B cell (primary cell): ENCODE results near the gene KCNJ5. TPM values are rescaled to one million over a fixed set of nuclear protein-coding genes. Genes with fewer than 3 reads are reported as not detected.

Source experiments
- ATAC-seq: fragments of 200-7000 bp; cut with Tn5 transposase; one replicate; pipeline ENCODE4 v1.10.0; 2021; ENCODE audit warnings: low read depth, mild to moderate bottlenecking, moderate number of reproducible peaks, moderate library complexity
- CTCF ChIA-PET: fragments of 350-600 bp; sonication (Branson Sonifier 250); formaldehyde crosslinking; loops from one replicate; lab custom pipeline; 2021; ENCODE audit warnings: antibody characterized with exemption, inconsistent platforms; lab: Charles Lee
- POLR2A ChIA-PET: fragments of 350-600 bp; sonication (Branson Sonifier 250); formaldehyde crosslinking; loops from one replicate; lab custom pipeline; 2021; ENCODE audit warnings: antibody characterized with exemption; lab: Charles Lee
- DNase-seq: peaks from one replicate; pipeline ENCODE4 v3.0.0; 2013
- H2AFZ ChIP-seq: 2 replicates; pipeline ENCODE4 v1.6.1; 2012; ENCODE audit warnings: mild to moderate bottlenecking, low read depth, low read length; ENCODE audit not compliant: insufficient read depth, poor library complexity, severe bottlenecking
- H3K27ac ChIP-seq, 2 donors: 1 replicate in 1 of 2; 2 replicates in 1 of 2; pipeline ENCODE4 v1.5.1; 2012 to 2013; ENCODE audit warnings: low read length in 2 of 2, mild to moderate bottlenecking in 2 of 2, moderate library complexity in 1 of 2
- H3K27me3 ChIP-seq, 4 experiments: fragments of 200-600 bp in 1 of 4; sonication (generic) in 1 of 4; replicated peaks in 1 of 4; 1 replicate in 2 of 4; 2 replicates in 2 of 4; pipeline versions ENCODE4 v1.6.1 to v1.7.0; 2013 to 2016; ENCODE audit warnings: low read length in 3 of 4, mild to moderate bottlenecking in 2 of 4, mixed read lengths in 1 of 4, moderate library complexity in 1 of 4; ENCODE audit not compliant: insufficient read depth in 4 of 4, control insufficient read depth in 3 of 4; ENCODE audit errors: control extremely low read depth in 1 of 4
- H3K36me3 ChIP-seq, 2 experiments: replicated peaks in 1 of 2; 1 replicate in 1 of 2; 2 replicates in 1 of 2; pipeline versions ENCODE4 v1.6.1 to v1.7.1; 2013; ENCODE audit warnings: low read length in 1 of 2; ENCODE audit not compliant: insufficient read depth in 2 of 2, control insufficient read depth in 1 of 2; ENCODE audit errors: control extremely low read depth in 1 of 2, extremely low read depth in 1 of 2
- H3K4me1 ChIP-seq, 2 donors: fragments of 200-600 bp in 1 of 2; sonication (generic) in 1 of 2; 1 replicate in 1 of 2; 2 replicates in 1 of 2; pipeline versions ENCODE4 v1.5.1 to v1.6.1; 2013 to 2017; ENCODE audit warnings: low read length in 2 of 2; ENCODE audit not compliant: control insufficient read depth in 2 of 2, insufficient read depth in 2 of 2
- H3K4me2 ChIP-seq: replicated peaks from 2 replicates; pipeline ENCODE3; 2012; ENCODE audit warnings: mild to moderate bottlenecking, low read depth, low read length; ENCODE audit not compliant: poor library complexity, severe bottlenecking
- H3K4me3 ChIP-seq, 5 experiments: fragments of 200-600 bp in 1 of 5; sonication (generic) in 1 of 5; 1 replicate in 3 of 5; 2 replicates in 2 of 5; pipeline versions ENCODE4 v1.5.1 to v1.7.0; 2011 to 2016; ENCODE audit warnings: low read length in 4 of 5, mild to moderate bottlenecking in 4 of 5, low read depth in 2 of 5, control low read depth in 1 of 5, moderate library complexity in 1 of 5; ENCODE audit not compliant: insufficient read depth in 1 of 5; ENCODE audit errors: control extremely low read depth in 1 of 5, extremely low read depth in 1 of 5
- H3K79me2 ChIP-seq: fragments of 200-600 bp; sonication (generic); one replicate; pipeline ENCODE4 v1.6.0; 2016; ENCODE audit warnings: low read length; ENCODE audit not compliant: control insufficient read depth, insufficient read depth
- H3K9ac ChIP-seq: fragments of 200-600 bp; sonication (generic); 2 replicates; pipeline ENCODE4 v1.6.1; 2017; ENCODE audit warnings: mild to moderate bottlenecking, low read length, moderate library complexity
- H3K9me3 ChIP-seq, 3 donors: one replicate each; pipeline versions ENCODE4 v1.6.1 to v1.7.1; 2013; ENCODE audit warnings: low read length in 2 of 3; ENCODE audit not compliant: control insufficient read depth in 2 of 3, insufficient read depth in 1 of 3; ENCODE audit errors: control extremely low read depth in 1 of 3
- H4K20me1 ChIP-seq: 2 replicates; pipeline ENCODE4 v1.6.0; 2012; ENCODE audit warnings: mild to moderate bottlenecking, low read length; ENCODE audit not compliant: insufficient read depth, control insufficient read depth, poor library complexity, severe bottlenecking
- H3K27ac Mint-ChIP-seq: one replicate; pipeline ENCODE4 v1.8.0; 2021; ENCODE audit warnings: mixed read lengths
- H3K27me3 Mint-ChIP-seq: one replicate; pipeline ENCODE4 v1.8.0; 2021; ENCODE audit warnings: mixed read lengths
- H3K4me1 Mint-ChIP-seq: one replicate; pipeline ENCODE4 v1.8.0; 2021; ENCODE audit warnings: mixed read lengths
- H3K4me3 Mint-ChIP-seq: one replicate; pipeline ENCODE4 v1.8.0; 2021; ENCODE audit warnings: mixed read lengths
- H3K9me3 Mint-ChIP-seq: one replicate; pipeline ENCODE4 v1.8.0; 2022; ENCODE audit warnings: mixed read lengths; ENCODE audit not compliant: insufficient read depth
- EZH2 ChIP-seq: IDR thresholded peaks from 2 replicates; pipeline ENCODE4 v1.6.1; 2012; ENCODE audit warnings: borderline replicate concordance, low read depth, mild to moderate bottlenecking, moderate library complexity, low read length; ENCODE audit not compliant: insufficient read depth, poor library complexity, severe bottlenecking
- WGBS: methylation state at CpG from one replicate; pipeline ENCODE4 v1.1.5; 2013; ENCODE audit warnings: missing lambda C conversion rate; ENCODE audit not compliant: insufficient coverage; 5-methylcytosine and 5-hydroxymethylcytosine counted together
- intact Hi-C: fragments of 100-400 bp; cut with micrococcal nuclease; formaldehyde crosslinking; loops from one replicate; pipeline ENCODE4 v1.10.0; 2022
- polyA plus RNA-seq: library from polyadenylated mRNA; depleted of rRNA; stranded (reverse); fragments of >200 nt; gene quantifications from 2 replicates; pipeline ENCODE4 v1.2.3, GENCODE V29; 2012
- total RNA-seq, 2 donors: library from RNA; stranded (reverse); fragments of 120-200 nt in 1 of 2; gene quantifications; 1 replicate in 1 of 2; 2 replicates in 1 of 2; pipeline versions ENCODE4 v1.2.3 to v1.2.4, GENCODE V29; 2013 to 2022
- TF ChIP-seq, protein P1 (sequence below): fragments of 200-600 bp; IDR thresholded peaks from one replicate; pipeline ENCODE4 v1.8.0; 2022; ENCODE audit warnings: antibody characterized with exemption, mild to moderate bottlenecking

KCNJ5 gene
- total and polyA plus RNA-seq, 2 donors (not counting 1 experiment from before 2014, with no cell fraction given): 0.01 TPM; not detected in 1

GRCh38 chr11:128901653-128902514 is 10.7 kb downstream of the KCNJ5 start:
- no peak overlapping the region for H3K27ac ChIP-seq
- peaks cover 0 to 9% (median 3%) of the 10 kb centered on the region in 3 donors for H3K9me3 ChIP-seq
- Mint-ChIP-seq H3K4me3 (no peak overlapping the region), H3K4me1 (peaks cover 30% of the 10 kb centered on the region), H3K27me3 (peaks cover 72% of the 10 kb centered on the region), H3K9me3 (no peaks in the 10 kb centered on the region), H3K27ac (no peak overlapping the region)
- CTCF ChIA-PET: interaction anchor here (1.0 to 9.4 kb wide), 4 partner anchors 16 to 745 kb away, joined by 3 to 89 read pairs (median 6); no protein-coding TSS in a partner anchor
- H3K27me3 ChIP-seq: peaks cover 0 to 78% (median 53%) of the 10 kb centered on the region in 4 experiments
- TF ChIP-seq EZH2: no peak
- intact Hi-C loops: no loop called here
- H3K79me2 ChIP-seq: no peaks in the 10 kb centered on the region
- H4K20me1 ChIP-seq: no peaks in the 10 kb centered on the region
- POLR2A ChIA-PET: no interaction called here
- no peak overlapping the region for H3K9ac ChIP-seq
- no peak overlapping the region for H2AFZ ChIP-seq
- ATAC-seq: no peak
- no peak overlapping the region for H3K4me3 ChIP-seq
- DNase-seq: no peak
- WGBS: 88% methylated on average over 28 of the region's 29 CpGs
- no peak overlapping the region for H3K4me2 ChIP-seq
- no peaks in the 10 kb centered on the region for H3K36me3 ChIP-seq
- H3K4me1 ChIP-seq: peaks cover 21 to 28% of the 10 kb centered on the region in 2 donors

- Histone ChIP-seq H2AFZ (no peak overlapping the region), H3K36me3 (no peaks in the 10 kb centered on the region), H3K9ac (no peak overlapping the region), H3K27me3 (peaks cover 0 to 84% (median 58%) of the 10 kb centered on the region in 4 experiments), H3K4me2 (no peak overlapping the region), H3K79me2 (no peaks in the 10 kb centered on the region), H3K9me3 (peaks cover 0 to 9% (median 3%) of the 10 kb centered on the region in 3 donors), H3K27ac (no peak overlapping the region), H4K20me1 (no peaks in the 10 kb centered on the region), H3K4me1 (peaks cover 21 to 28% of the 10 kb centered on the region in 2 donors), H3K4me3 (no peak overlapping the region)
- H3K27ac Mint-ChIP-seq: no peak overlapping the region
- H3K27me3 Mint-ChIP-seq: peaks cover 74% of the 10 kb centered on the region
- 100% methylated on average over 1 of the region's 10 CpGs for WGBS
- no peak for DNase-seq
- TF ChIP-seq, protein P1, sequence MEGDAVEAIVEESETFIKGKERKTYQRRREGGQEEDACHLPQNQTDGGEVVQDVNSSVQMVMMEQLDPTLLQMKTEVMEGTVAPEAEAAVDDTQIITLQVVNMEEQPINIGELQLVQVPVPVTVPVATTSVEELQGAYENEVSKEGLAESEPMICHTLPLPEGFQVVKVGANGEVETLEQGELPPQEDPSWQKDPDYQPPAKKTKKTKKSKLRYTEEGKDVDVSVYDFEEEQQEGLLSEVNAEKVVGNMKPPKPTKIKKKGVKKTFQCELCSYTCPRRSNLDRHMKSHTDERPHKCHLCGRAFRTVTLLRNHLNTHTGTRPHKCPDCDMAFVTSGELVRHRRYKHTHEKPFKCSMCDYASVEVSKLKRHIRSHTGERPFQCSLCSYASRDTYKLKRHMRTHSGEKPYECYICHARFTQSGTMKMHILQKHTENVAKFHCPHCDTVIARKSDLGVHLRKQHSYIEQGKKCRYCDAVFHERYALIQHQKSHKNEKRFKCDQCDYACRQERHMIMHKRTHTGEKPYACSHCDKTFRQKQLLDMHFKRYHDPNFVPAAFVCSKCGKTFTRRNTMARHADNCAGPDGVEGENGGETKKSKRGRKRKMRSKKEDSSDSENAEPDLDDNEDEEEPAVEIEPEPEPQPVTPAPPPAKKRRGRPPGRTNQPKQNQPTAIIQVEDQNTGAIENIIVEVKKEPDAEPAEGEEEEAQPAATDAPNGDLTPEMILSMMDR: no peak
- no peak for TF ChIP-seq EZH2
- H3K9me3 Mint-ChIP-seq: no peaks in the 10 kb centered on the region
- ChIA-PET POLR2A (no interaction called here), CTCF (interaction anchor here (1.2 to 9.4 kb wide), 3 partner anchors 10 to 17 kb away, joined by 3 to 89 read pairs (median 9); partner anchors contain the start of gene KCNJ5)
- H3K4me1 Mint-ChIP-seq: peaks cover 30% of the 10 kb centered on the region
- intact Hi-C loops: no loop called here
- no peak for ATAC-seq
- no peak overlapping the region for H3K4me3 Mint-ChIP-seq
Measured at GRCh38 chr11:128902515-128903066, 11.4 kb downstream of the KCNJ5 start.
